HG03045 (cell line): ENCODE results near the gene RPL31.

Experiments used
- ATAC-seq: cut with Tn5 transposase; IDR thresholded peaks from one replicate; pipeline ENCODE4 v1.9.1; 2021; ENCODE audit warnings: mild to moderate bottlenecking, moderate library complexity; ENCODE audit not compliant: unreplicated experiment

RPL31 gene

DNA sequence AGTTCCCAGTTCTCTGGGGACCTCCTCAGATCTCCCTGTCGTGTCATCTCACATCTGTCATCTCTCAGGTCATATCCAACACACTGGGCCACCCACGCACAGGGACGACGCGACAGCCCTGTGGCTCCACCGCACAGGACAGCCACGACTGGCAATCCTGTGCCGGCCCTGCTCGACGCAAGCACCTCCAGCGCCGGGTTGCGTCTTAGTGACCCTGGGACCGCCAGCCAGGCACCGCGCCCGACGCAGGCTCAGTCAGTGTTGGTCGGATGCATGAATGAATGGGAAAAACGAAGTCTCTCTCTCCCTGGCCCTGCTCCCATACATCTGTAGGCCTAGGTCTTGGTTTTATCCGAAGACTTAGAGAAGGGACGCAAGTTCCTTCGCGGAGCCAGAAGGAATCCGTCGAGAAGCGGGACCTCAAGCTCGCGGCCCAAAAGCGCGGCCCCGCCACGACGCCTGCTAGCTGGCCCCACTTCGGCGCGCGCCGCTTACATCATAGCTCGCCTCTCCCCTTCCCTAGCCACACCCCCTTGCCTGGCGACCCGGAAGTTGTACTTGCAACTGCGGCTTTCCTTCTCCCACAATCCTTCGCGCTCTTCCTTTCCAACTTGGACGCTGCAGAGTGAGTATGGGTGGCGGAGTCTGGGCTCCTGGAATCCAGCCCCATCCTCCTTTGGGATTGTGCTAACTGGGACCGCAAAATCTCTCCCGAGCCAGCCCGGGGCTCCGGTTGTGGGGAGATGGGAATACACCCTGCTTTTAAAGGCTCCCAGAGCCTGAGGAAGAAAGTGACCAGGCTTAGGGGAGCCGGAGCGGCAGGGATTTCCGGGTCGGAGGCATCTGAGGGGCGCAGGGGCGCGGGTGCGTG is at the start of gene RPL31:
TSS of gene RPL31 (plus strand) at position 599 of the 871 bp plus-strand sequence. CDS start 413 bp downstream, outside the sequence.
- peak; percentile 98 for ATAC-seq

- no peak for ATAC-seq
These were observed 49.6 kb upstream of the RPL31 start for GRCh38 chr2:100952512-100952911.

DNA sequence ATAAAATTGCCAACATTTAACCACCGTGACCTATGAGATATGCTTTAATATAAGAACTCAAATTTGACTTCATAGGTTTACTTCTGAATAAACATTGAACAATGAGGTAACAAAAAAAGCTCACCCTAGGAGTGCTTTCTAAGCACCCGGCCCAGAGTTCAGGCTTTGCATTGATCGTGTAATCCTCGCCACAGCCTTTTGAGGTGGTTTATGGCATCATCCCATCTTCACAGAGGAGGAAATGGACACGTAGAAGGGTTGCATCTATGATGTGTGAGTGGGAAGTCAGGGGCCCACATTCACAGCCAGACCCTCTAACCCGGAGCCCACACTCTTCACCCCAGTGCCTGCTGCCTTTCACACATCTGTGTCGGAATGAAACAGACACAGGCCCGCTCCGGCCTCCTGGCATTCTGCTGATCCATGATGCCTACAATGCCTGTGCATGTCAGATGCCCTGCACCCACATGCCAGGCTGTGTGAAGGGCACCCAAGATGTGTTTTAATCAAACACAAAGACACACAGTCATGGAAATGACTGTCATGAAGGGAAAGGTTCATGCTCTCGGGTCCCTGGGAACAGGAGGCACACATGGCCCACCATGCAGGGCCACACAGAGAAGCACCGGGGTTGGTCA is 48.6 kb upstream of the RPL31 start:
- no peak for ATAC-seq

- ATAC-seq, result no peak
These were observed 48.1 kb upstream of the RPL31 start for GRCh38 chr2:100954044-100954420.

GRCh38 chr2:100955226-100955625 is 46.9 kb upstream of the RPL31 start:
- no peak for ATAC-seq

GRCh38 chr2:100956081-100956480 is 46.0 kb upstream of the RPL31 start:
- no peak for ATAC-seq

DNA sequence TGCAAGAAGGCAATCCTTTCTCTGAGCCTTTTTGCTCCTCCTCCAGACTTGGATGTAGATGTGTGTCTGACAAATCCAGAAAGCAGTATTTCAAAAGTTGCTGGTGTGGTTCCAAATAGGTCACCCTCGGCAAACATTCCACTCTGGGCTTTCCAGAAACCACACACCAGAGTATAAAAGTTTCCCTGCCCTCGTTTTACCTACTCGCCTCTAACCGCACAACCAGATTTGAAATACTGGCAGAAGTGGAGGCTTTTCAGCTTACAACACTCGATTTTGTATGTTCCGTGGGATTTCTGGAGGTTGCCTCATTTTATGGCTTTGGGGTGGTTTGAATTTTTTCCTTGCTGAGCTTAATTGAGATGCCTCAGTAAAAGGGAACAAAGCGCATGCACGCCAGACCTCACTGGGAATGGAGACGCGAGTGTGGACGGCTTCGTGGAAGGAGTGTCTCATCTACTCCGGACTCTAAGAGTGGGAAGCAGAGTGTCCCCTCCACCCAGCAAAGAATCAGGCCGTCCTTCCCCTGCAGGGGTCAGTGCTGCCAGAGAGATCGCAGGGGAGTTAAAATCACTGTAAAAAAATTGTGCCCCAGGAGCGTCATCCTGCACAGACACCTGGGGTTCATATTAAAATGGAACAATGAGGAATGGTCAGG is 44.0 kb upstream of the RPL31 start:
- ATAC-seq, result no peak

GRCh38 chr2:100959225-100959880 is 42.7 kb upstream of the RPL31 start:
- no peak for ATAC-seq

DNA sequence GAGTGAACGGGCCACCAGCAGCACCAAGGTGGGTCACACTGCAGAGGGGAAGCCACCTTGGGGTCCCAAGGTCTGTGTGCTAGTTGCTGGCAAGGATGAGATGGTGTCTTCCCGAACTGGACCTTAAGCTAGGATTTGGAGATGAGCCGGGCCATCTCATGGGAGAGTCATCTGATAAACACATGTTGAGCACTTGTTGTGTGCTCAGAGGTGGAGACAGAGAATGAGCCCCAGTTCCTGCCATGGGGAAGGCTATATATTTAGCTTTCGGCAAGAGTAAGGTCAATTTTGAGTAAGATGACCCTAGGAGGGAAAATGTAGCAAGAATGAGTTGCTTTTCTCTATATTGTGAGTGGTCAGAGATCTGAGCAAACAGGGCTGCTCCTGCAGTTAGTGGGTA is 41.4 kb upstream of the RPL31 start:
- no peak for ATAC-seq

DNA sequence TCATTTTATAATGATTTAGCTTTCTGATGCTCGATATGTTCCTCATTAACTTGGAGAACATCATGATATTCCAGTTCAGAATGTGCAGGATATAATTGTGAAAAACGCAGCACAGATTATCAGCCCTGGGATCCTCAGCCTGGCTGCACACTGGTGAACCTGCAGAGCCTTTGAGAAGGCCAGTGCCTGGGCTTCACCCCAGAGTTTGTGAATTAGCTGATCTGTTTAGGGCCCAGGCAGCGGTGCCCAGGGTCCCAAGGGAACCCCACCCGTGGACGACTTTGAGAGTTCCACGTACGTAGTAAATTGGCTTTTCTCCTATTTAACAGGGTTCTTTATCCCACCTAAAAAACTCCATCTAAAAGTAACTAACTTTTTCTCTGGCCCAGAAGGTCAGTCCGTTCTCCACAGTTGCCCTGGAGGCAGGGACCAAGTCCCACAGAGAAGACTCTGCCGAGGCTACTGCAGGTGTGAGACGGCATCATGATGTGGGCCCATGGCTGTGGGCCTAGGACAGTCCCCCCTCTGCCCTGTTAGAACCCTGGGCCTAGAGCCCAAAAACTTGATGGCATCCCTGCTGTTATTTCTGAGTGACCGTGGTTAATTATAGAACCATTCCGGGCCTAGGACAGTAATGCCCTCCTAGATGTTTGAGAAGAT is 39.6 kb upstream of the RPL31 start:
- no peak for ATAC-seq

DNA sequence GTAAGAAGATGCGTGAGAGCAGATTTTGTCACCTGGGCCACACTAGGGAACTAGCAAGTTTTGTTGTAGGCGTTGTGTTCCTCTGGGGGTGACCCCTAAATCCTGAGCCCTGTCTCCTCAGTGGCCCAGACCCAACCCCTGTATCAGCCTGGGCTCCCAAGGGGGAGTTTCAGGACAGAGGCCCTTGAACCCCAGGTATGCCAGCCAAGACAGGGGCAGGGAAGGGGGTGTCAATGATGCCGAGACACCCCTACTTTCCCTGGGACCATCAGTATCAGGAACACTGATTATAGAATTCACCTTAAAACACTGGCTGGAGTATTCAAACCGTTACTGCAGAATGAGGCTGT is 39.1 kb upstream of the RPL31 start:
- ATAC-seq, result no peak

DNA sequence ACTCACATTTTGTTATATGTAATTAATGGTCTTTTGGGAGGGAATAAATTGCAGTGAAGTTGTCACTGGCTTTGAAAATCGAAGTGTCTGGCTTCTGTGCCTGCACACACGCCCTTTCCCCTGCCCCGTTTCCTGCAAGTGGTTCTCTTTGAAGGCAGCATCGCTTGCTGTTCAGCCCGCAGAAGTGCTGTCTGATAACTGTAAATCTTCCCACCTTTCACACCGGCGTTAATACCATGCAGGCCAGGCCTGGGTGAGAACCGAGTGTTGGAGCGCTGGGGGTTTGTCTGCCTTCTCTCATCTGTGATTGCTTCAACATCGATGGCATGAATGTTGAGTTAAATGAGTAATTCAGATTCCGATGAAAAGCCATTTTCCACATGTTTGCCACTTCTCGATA is 37.9 kb upstream of the RPL31 start:
- no peak for ATAC-seq

DNA sequence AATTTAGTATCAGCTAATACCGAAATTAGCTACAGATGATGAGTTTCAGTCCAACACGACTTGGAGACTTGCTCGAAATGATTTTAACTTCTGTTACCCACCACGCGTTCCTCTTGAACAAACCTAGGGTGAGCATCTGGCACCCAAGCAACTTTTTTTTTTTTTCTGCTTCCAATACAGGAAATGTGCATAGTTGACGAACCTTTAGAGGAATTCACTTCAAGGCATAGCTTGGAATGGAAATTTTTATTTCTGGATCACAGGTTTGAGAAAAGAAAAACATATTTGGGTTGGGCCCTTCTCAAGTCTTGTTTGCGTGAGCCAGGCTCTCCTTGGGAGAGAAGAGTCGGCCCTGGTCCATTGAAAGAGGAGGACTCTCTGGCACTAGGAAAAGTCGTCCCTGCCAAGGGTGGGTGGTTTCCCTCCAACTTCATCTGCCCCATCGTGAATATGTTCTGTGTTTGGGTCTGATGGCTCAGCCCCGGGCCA is 37.4 kb upstream of the RPL31 start:
- no peak for ATAC-seq

GRCh38 chr2:100965596-100965995 is 36.5 kb upstream of the RPL31 start:
- no peak for ATAC-seq

DNA sequence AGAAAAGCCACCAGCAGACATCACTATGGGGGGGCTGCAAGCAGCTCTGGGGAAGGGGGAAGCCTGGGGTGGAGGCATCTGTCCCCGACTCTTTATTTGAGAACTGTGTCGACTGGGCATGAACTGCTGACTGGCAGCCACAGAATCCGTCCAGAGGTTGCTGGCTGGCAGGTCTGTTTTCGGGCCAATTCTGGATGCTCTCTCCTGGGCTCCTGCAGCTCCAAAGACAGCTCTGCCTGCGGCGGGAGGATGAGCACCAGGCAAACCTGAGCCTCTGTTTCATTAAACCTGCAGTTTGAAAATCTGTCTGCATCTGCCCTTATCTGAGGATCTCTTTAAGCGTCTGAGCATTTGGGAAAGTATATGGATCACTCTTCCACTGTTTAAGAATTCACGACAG is 34.4 kb upstream of the RPL31 start:
- ATAC-seq, result no peak

DNA sequence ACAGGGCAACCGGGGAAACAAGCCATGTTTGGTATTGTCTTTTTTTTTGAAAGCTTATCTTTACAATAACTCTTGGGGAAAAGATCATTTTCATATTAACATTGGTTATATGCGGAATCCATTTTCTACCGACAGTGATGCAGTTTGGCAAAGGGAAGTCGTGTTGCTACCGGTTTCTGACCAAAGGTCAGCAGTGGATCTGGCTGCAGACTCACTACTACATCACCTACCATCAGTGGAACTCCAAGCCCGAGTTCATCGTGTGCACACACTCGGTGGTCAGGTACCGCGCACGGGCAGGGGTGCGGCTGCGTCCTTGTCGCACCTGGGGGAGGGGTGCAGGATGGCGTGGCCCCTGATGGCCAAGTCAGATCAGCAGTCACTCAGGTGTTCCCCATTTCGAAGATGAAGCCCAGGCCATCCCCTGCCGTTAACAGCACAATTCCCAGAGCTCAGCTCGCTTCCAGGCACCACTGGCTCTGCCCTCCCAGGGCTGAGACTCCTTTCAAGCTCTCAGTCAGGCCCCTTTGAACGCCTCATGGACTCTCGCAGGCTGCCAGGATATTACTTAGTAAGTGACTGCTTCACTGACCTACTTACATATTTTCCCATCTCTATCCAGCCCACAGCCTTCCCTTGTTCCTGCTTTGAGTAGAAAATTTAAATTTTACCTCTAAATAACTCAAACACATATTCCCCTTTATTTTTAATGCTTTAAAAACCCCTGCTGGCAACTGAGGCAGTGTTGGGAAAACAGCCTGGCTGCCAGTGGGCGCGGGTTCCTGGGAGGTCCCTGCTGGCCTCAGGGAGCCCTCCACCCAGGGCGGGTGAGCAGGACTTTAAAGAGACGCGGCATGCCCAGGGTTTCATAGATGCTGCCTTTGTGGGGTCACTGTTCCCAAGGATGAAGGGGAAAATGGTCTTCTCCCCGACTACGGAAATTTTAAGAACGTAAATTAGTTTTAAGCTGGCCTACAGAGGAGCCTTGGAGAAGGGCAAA is 33.6 kb upstream of the RPL31 start:
- ATAC-seq, result no peak

DNA sequence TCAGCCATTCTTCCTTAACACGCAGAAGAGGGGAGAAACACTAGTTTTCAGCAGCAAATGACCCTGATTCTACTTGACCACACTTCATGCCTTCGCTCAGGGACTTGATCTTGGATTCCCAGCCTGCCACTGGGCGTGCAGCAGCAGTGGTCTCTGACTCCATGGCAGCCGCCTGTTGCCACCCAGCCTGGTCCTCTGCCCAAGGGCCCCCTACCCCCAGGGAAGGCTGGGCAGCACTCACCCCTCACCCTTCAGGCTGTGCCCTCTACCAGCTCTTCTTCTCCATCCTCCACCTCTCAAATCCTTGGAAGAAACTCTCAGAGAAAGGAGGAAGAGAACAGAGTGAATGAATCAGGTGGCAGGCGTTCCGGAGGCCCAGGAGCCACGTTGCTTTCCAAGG is 32.1 kb upstream of the RPL31 start:
- no peak for ATAC-seq

DNA sequence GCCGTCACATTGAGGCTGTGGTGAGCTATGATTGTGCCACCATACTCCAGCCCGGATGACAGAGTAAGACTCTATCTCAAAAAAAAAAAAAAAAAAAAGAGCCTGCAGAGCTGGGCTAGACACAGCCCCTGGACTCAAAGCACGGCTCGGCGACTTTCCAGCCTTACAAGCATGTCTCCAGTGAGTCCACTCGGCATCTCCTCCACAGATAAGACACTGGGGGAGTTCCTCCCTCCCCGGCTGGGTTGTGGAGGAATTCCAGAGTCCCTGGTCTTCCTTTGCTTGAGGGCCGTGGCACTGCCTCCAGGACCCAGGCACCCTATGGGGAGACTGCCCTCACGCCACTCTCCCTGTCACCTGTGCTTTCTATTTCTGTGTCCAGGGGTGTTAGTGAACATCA is 30.9 kb upstream of the RPL31 start:
- no peak for ATAC-seq

DNA sequence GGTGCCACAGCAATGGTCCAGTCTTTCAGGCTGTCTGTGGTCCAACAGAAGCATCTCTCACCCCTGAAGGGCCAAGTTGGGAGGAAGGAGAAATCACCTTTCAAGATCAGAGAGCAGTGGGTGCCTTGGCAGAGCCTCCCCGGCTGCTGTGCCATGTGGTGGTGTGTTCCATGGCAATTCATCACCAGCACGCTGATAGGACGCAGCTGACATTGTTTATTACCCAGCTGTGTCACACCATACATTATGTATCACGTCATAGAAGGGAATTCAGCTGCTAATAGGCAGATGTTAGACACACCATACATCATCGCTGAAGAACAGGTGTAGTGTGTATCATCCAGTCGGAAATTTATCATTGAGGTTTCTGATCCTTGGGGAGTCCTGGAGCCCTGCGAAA is 29.6 kb upstream of the RPL31 start:
- ATAC-seq, result no peak
